ENCODE measurements around the gene ORM2.

ORM2 gene

DNA sequence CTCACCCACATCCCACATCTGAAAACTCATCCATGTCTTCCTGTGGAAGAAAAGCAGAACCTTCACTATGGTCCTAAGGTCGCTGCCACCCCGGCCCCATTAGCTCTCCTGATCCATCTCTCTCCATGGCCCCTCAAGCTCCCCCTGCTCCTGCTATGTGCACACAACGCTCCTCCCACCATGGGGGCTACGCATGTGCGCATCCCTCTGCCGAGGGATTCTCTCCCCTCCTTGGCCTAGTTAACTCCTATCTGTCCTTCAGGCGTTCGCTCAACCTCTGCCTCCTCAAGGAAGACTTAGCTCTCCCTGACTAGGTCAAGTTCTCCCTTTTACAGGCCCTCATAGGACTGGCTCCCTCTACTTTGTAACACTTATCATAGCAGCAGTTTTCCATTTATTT, 48.3 kb downstream of the ORM2 start:
- Histone ChIP-seq H3K27me3 (replicated peaks; ENCODE audit: insufficient read depth, low read length) (no peaks in the 10 kb centered on the region), H3K9ac (ENCODE audit: low read length) (no peak overlapping the region), H3K9me2 (replicated peaks; ENCODE audit: insufficient read depth, low read length) (no peaks in the 10 kb centered on the region), H3K4me3 (ENCODE audit: low read length) (no peak overlapping the region), H2AFZ (ENCODE audit: low read length) (no peak overlapping the region), H3F3A (ENCODE audit: insufficient read depth, low read length) (peaks cover 31% of the 10 kb centered on the region), H3K79me2 (ENCODE audit: low read length) (peaks cover 87% of the 10 kb centered on the region), H3K4me2 (ENCODE audit: low read depth, low read length) (no peak overlapping the region), H4K20me1 (ENCODE audit: insufficient read depth, low read length) (no peaks in the 10 kb centered on the region), H3K36me3 (replicated peaks; ENCODE audit: insufficient read depth, low read length) (peaks cover 17% of the 10 kb centered on the region), H3K9me3 (replicated peaks; ENCODE audit: insufficient read depth, low read length) (no peaks in the 10 kb centered on the region), H3K4me1 (ENCODE audit: low read length) (peaks cover 23% of the 10 kb centered on the region), H3K27ac (ENCODE audit: low read length) (no peak overlapping the region)
- TF ChIP-seq, protein P1, sequence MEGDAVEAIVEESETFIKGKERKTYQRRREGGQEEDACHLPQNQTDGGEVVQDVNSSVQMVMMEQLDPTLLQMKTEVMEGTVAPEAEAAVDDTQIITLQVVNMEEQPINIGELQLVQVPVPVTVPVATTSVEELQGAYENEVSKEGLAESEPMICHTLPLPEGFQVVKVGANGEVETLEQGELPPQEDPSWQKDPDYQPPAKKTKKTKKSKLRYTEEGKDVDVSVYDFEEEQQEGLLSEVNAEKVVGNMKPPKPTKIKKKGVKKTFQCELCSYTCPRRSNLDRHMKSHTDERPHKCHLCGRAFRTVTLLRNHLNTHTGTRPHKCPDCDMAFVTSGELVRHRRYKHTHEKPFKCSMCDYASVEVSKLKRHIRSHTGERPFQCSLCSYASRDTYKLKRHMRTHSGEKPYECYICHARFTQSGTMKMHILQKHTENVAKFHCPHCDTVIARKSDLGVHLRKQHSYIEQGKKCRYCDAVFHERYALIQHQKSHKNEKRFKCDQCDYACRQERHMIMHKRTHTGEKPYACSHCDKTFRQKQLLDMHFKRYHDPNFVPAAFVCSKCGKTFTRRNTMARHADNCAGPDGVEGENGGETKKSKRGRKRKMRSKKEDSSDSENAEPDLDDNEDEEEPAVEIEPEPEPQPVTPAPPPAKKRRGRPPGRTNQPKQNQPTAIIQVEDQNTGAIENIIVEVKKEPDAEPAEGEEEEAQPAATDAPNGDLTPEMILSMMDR (IDR thresholded peaks at IDR 0.05; ENCODE audit: low read length), result no peak
- TF ChIP-seq EZH2 (optimal IDR thresholded peaks at IDR 0.05; ENCODE audit: low read depth, low read length) (no peak), EZH2phosphoT487 (IDR thresholded peaks at IDR 0.05; ENCODE audit: low read length) (no peak)
- DNase-seq, result no peak

DNA sequence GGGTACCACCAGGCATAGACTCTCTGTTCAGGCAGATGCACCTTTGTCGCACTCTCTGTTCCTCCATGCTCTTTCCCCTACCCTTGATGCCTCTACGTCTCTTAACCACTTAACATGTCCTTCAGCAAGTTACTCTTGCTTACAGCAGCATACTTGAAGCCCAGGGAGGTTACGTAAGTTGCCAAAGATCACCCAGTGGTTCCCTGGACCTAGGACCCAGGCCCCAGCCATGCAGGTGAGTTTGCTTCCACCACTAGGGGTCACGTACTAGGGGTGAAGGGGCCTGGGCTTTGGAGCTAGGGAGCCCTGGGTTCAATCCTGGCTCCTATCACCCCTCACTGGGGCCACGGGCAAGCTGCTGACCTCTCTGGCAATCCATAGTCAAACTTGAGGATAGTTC, 49.2 kb downstream of the ORM2 start:
- Histone ChIP-seq H3K9me2 (replicated peaks; ENCODE audit: insufficient read depth, low read length) (no peaks in the 10 kb centered on the region), H3K9ac (ENCODE audit: low read length) (no peak overlapping the region), H3K27me3 (replicated peaks; ENCODE audit: insufficient read depth, low read length) (no peaks in the 10 kb centered on the region), H3K9me3 (replicated peaks; ENCODE audit: insufficient read depth, low read length) (no peaks in the 10 kb centered on the region), H3K4me2 (ENCODE audit: low read depth, low read length) (no peak overlapping the region), H3K27ac (ENCODE audit: low read length) (no peak overlapping the region), H3K4me3 (ENCODE audit: low read length) (no peak overlapping the region), H3F3A (ENCODE audit: insufficient read depth, low read length) (peaks cover 22% of the 10 kb centered on the region), H4K20me1 (ENCODE audit: insufficient read depth, low read length) (no peaks in the 10 kb centered on the region), H3K4me1 (ENCODE audit: low read length) (peaks cover 23% of the 10 kb centered on the region), H3K36me3 (replicated peaks; ENCODE audit: insufficient read depth, low read length) (peaks cover 17% of the 10 kb centered on the region), H2AFZ (ENCODE audit: low read length) (no peak overlapping the region), H3K79me2 (ENCODE audit: low read length) (peaks cover 94% of the 10 kb centered on the region)
- no peak for DNase-seq
- no peak for TF ChIP-seq EZH2phosphoT487 (IDR thresholded peaks at IDR 0.05; ENCODE audit: low read length)
